Measurements from ENCODE around the gene IQGAP1.

The IQGAP1 gene

GRCh38 chr15:90439946-90440345 is 51.9 kb downstream of the IQGAP1 start:
- DNase-seq (ENCODE audit: low spot score), result no peak

- DNase-seq (ENCODE audit: low spot score), result no peak
These were observed 53.0 kb downstream of the IQGAP1 start for GRCh38 chr15:90441027-90441426.

GRCh38 chr15:90442423-90442822 is 54.4 kb downstream of the IQGAP1 start:
- no peak for DNase-seq (ENCODE audit: low spot score)

- no peak for DNase-seq (ENCODE audit: low spot score)
These were observed 61.2 kb downstream of the IQGAP1 start for GRCh38 chr15:90449206-90449735.

GRCh38 chr15:90451053-90451850 is 63.2 kb downstream of the IQGAP1 start:
- DNase-seq (ENCODE audit: low spot score), result no peak

- no peak for DNase-seq (ENCODE audit: low spot score)
These were observed 68.2 kb downstream of the IQGAP1 start for GRCh38 chr15:90456236-90456635.

- DNase-seq (ENCODE audit: low spot score), result no peak
These were observed 70.0 kb downstream of the IQGAP1 start for GRCh38 chr15:90458061-90458460.

GRCh38 chr15:90459368-90459767 is 71.3 kb downstream of the IQGAP1 start:
- DNase-seq (ENCODE audit: low spot score), result no peak

- DNase-seq (ENCODE audit: low spot score), result no peak
These were observed 72.2 kb downstream of the IQGAP1 start for GRCh38 chr15:90460142-90460824.

- DNase-seq (ENCODE audit: low spot score), result no peak
These were observed 75.3 kb downstream of the IQGAP1 start for GRCh38 chr15:90463381-90463780.

GRCh38 chr15:90465140-90465929 is 77.3 kb downstream of the IQGAP1 start:
- no peak for DNase-seq (ENCODE audit: low spot score)

GRCh38 chr15:90465930-90466567 is 78.0 kb downstream of the IQGAP1 start:
- no peak for DNase-seq (ENCODE audit: low spot score)

- no peak for DNase-seq (ENCODE audit: low spot score)
These were observed 81.7 kb downstream of the IQGAP1 start for GRCh38 chr15:90469723-90470122.

- DNase-seq (ENCODE audit: low spot score), result no peak
These were observed 82.4 kb downstream of the IQGAP1 start for GRCh38 chr15:90470453-90470852.

GRCh38 chr15:90471126-90471525 is 83.1 kb downstream of the IQGAP1 start:
- DNase-seq (ENCODE audit: low spot score), result no peak

GRCh38 chr15:90471769-90472168 is 83.7 kb downstream of the IQGAP1 start:
- DNase-seq (ENCODE audit: low spot score), result no peak

GRCh38 chr15:90478846-90479481 is 90.9 kb downstream of the IQGAP1 start:
- no peak for DNase-seq (ENCODE audit: low spot score)

GRCh38 chr15:90479656-90480055 is 91.6 kb downstream of the IQGAP1 start:
- no peak for DNase-seq (ENCODE audit: low spot score)

- DNase-seq (ENCODE audit: low spot score), result no peak
These were observed 93.0 kb downstream of the IQGAP1 start for GRCh38 chr15:90481023-90481422.

GRCh38 chr15:90482124-90483011 is 94.3 kb downstream of the IQGAP1 start:
- no peak for DNase-seq (ENCODE audit: low spot score)

- DNase-seq (ENCODE audit: low spot score), result no peak
These were observed 94.9 kb downstream of the IQGAP1 start for GRCh38 chr15:90483012-90483307.
